Inferior parietal cortex (tissue), 1 donor: Measurements from ENCODE around the gene MAGEB17.
"Not testable (repeated sequence)": the region's sequence is repeated elsewhere in the genome, so short reads cannot be mapped to it uniquely, and the experiment has no call there.

Experiments used
- DNase-seq: peaks from one replicate; pipeline ENCODE4 v3.0.0-alpha.2; 2016; ENCODE audit errors: extremely low spot score

Gene MAGEB17

DNA sequence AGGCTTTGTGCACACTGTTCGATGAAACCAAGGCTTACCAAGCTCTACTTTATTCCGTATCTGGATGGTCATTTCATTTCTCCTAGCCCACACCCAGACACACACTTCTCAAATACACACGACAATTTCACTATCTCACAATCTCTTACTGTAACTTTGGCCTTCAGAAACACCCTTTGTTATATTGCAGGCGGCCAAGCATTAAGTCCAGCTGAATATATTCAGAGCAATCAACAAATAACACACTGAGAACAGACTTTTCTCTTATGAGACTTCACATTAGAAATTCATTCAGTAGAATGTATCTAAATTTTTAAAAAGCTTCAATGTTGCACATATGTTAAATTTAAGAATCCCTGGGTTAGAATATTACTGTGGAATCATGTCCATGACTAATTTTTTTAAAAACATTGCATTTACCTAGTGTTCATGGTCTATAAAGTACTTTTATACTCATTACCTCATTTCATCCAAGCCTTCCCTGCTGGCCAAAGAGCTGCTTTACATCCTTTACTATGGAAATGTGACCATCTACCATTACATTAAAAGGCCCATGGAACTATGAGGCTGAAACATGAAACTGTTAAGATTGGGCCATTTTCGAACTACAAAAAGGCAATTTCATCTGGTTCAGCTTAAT, 10.5 kb upstream of the MAGEB17 start:
- DNase-seq = no peak

DNA sequence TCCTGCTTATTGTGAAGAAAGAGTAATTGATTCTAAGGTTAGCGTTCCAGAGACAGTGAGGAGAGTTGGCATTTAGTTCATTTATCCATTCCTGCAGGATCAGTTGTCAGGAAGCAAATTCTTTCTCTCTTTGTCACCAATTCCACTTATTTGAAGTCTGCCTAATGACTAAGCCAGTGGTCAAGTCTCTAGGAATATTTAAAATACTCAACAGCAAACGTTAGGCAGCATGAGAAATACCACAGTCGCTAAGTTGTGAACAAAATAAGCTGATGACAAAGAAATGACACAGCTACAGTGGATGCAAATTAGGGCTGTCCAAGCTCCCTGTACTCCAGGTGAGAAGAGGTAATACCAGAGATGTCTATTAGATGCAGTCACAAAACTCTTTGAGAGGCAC, 6.6 kb upstream of the MAGEB17 start:
- DNase-seq = no peak

DNA sequence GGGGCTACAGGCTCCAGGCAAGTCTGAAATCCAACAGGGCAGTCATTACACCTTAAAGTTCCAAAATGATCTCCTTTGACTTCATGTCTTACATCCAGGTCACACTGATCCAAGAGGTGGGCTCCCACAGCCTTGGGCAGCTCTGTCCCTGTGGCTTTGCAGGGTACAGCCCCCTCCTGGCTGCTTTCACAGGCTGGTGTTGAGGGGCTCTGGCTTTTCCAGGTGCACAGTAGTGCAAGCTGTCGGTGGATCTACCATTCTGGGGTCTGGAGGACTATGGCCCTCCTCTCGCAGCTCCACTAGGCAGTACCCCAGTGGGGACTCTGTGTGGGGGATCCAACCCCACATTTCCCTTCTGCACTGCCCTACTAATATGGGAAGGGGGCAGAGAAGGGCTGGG, 6.1 kb upstream of the MAGEB17 start:
- not testable (repeated sequence) for DNase-seq

DNA sequence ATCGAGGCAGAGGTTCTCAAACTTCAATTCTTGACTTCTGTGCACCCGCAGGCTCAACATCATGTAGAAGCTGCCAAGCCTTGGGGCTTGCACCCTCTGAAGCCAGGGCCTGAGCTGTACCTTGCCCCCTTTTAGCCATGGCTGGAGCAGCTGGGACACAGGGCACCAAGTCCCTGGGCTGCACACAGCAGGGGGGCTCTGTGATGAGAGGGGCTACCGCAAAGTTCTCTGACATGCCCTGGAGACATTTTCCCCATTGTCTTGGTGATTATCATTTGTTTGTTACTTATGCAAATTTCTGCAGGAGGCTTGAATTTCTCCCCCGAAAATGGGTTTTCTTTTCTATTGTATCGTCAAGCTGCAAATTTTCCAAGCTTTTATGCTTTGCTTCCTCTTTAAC, 4.9 kb upstream of the MAGEB17 start:
- no peak for DNase-seq

DNA sequence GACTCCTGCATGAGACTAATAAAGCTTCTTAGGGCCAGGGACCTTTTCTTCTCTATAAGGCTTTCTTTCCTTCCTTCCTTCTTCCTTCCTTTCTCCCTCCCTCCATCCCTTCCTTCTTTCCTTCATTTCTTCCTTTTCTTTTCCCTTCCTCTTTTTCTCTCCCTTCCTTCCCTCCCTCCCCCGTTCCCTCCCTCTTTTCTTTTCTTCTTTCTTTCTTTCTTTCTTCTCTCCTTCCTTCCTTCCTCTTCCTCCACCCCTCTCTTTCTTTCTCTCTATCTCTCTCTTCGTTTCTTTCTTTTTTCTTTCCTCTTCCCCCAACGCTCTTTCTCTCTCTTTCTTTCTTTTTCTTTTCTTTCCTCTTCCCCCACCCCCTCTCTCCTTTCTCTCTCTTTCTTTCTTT, 2.5 kb upstream of the MAGEB17 start:
- no peak for DNase-seq

DNA sequence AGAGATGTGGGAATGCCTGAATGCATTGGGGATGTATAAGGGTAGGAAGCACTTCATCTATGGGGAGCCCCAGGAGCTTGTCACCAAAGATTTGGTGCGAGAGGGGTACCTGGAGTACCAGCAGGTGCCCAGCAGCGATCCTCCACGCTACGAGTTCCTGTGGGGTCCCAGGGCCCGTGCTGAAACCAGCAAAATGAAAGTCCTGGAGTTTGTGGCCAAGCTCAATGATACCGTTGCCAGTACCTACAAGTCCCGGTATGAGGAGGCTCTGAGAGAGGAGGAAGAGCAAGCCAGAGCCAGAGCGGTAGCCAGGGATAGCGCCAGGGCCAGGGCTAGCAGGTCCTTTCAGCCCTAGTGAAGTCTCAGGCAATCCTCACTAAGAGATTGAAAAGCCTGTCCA, 3.8 kb downstream of the MAGEB17 start:
- DNase-seq = no peak

DNA sequence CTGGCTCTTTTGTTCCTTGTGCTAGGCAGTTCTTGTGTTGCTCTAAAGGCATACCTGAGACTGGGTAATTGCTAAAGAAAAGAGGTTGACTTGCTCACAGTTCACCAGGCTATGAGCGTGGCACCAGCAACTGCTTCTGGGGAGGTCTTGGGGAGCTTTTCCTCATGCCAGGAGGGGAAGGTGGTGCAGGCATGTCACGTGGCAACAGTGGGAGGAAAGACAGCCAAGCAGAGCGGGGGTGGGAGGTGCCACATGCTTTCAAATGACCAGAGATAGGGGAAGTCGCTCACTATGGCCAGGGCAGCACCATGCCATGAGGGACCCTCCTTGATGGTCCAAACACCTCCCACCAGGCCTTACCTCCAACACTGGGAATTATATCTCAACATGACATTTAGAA, 4.7 kb downstream of the MAGEB17 start:
- DNase-seq = no peak

DNA sequence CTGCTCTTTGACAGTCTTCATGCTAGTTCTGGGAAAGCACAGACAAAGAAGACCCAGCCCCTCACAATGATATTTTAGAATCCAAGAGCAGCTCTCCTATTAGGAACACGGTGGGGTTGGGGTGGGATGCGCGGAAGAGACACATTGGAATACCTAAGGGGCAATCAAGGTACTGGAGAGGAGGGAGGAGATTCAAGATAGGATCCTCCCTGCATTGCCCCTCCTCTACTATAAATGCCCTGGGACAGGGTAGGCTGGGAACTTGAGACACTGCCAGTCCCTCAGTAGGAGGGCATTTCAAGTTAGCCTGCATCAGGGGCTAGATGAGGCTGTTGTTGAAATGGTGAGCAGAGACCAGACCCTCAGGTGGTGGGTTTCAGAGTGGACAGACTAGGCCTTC, 5.1 kb downstream of the MAGEB17 start:
- no peak for DNase-seq

DNA sequence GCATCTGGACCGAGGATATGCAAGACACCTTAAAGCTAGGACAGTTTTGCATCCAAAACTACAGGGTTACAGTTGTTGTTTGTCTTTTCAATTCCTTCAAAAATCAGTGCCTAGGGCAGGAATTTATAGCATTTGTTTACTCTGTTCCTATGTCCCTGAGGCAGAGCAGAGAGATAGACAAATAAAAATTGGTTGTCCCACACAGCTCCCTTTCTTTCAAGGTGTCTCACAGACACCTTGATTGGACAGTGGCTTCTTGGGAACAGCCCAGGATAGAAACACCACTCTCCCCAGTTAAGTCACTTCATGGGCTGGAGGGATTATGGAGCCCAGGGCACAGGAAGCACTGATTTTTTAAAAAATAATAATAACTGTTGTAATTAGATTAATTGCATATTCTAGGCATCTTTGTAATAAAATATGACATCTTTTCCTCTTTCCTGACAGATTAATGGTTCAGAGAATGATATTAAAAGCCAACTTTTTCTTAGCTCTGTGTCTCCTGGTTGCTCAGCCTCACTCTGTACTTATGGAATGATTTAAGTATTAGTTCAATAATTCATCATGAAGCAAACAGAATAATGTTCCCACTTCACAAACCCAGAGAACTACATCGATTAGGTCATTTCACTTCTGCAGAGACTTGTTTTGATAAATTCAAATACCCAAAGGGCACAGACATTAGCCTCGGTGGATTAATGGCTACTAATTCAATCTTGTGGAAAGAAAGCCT, 8.2 kb downstream of the MAGEB17 start:
- no peak for DNase-seq

DNA sequence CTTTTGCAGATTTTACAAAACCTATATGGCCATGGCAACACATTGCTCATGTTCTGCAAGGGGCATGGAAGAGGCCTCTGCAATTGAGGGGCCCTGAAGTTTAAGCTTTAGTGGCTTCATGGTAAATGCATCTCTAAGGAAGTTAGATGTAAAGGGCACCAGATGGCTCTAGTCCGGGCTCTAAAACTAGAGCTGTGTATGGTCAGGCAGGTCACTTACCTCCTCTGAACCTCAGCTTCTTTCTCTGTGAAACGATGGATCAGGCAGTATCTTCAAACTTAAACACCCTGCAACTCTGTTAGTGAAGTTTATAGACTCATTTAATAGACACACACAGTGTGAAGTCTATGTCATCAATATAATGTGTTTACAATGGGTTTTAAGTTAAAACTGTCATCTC, 10.0 kb downstream of the MAGEB17 start:
- no peak for DNase-seq

DNA sequence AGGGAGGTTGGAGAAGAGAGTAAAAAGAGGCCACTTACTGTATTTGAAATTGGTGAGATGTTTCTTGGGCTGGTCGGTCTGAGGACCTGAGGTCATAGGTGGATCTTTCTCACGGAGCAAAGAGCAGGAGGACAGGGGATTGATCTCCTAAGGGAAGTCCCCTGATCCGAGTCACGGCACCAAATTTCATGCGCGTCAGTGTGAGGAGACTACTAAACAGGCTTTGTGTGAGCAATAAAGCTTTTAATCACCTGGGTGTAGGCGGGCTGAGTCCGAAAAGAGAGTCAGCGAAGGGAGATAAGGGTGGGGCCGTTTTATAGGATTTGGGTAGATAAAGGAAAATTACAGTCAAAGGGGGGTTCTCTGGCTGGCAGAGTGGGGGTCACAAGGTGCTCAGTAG, 16.6 kb downstream of the MAGEB17 start:
- DNase-seq = not testable (repeated sequence)

DNA sequence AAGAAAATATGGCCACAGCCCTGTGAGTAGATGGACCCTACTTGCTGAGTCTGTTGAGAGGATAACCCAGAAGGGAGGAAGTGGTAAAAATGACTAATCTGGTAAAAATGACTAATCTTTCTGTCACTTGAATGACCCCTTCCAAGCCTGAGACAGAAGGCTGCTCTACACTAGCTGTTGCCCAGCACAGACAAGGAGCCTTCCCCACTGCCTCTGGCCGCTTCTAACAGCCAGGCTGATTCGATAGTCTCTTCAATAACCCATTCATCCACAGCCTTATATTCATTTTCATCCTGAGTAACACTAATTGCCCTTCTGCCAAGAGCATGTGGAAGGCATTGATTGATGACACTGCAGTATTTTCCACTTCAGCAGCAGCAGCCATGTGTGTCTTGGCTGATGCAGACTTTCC, 18.4 kb downstream of the MAGEB17 start:
- DNase-seq = no peak

DNA sequence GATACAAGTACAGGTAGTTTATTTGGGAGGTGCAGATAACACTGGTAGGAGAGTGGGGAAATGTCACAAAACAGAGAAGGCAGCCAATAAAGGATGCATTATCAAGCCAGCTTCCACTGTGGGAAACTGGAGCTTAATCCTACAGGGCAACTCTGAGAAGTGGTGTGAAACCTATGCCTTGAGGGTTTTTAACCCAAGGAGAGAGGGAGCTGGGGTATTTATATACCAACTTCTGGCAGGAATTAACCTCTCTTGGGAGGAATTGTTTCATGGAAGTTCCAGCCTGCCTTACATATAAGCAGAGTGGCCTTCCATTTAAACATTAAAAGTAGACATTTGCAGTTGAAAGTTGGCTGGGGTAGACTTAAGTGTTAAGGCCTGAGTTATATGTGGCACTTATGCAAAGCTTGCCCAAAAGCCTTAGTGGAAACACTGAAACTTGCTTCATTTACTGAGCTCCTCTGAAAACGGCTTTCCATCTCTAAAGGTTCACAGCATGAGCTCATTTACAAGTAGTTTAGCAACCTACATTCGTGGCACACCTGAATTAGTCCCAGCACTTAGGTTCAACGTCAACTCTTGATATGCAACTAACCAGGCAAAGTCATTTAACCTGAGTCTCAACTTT, 19.2 kb downstream of the MAGEB17 start:
- DNase-seq = no peak

DNA sequence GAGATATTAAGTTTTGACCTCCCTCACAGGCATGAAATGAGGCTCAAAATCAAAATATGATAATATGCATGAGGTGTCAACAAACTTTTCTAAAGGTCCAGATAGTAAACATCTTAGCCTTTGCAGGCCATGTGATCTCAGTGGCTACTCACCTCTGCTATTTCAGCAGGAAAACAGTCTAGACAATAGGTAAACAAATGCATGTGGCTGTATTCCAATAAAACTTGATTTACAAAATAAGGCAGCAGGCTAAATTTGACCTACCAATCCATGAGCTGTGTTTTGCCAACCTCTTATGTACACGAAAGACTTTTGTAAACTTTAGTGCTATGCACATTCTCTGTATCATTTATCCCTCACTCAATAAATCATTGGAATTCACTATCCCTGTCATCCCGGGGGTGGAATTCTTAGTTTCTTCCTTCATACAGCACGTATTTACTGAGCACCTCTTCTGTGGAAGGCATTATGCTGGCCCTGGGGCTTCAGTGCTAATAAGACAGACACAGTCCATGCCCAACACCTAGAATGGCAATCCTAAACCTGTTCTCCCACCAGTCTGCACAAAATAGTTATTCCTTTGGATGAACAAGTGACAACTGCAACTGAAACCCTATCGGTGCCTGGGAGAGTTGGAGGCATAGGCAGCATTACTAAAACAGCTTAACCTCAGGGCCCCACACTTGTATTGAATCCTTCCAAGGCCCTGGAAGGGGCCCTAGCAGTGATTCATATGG, 19.9 kb downstream of the MAGEB17 start:
- DNase-seq = no peak

DNA sequence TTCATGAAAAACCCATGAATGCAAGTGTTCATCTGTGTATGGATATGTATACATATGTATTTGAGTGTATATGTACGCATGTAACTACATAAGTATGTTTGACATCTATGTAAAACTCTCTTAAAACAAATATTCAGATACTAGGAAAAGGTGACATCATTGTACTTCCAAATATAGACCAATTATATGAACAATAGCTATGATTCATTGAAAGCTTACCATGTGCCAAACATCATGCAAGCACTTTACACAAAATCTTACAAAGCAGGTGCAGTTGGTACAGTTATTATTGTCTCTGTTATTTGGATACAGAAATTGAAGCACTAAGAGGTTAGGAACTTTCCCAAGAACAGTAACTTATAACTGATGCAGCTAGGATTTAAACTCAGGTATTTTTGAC, 21.4 kb downstream of the MAGEB17 start:
- no peak for DNase-seq

DNA sequence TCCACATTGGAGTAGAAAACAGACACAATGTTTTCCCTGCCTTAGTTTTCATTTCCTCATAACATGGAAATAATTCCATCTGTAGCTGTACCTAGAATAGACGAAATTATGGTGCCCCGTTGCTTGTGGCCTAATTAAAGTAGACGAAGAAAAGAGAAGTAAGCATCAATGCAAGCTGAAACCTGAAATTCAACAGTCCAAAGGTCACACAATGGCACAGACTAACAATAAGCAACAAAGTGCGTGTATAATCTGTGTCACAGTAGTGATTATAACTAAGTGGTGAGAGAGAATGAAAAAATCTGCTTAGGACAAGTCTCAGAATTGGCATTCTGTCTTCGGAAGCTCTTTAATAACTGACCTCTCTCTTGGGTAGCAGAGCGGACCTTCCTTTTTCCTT, 24.3 kb downstream of the MAGEB17 start:
- DNase-seq = no peak

DNA sequence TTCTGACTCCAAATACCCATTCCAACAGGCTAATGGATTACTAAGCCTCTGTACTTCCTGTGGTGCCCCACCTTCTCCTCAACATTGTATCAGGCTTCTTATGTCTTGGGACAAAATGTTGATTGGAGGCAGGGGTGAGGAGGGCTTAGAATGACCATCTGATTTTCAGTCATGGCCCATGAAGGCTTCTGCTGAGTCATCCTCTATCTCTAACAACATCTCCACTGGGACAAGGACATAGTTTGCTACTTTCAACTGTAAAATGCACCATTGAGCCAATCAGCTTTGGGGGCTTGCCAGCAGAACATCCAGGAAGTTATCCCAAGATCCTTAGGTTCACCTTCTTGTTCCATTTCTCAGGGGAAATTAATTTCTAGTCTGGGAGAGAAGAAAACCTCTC, 29.5 kb downstream of the MAGEB17 start:
- no peak for DNase-seq

DNA sequence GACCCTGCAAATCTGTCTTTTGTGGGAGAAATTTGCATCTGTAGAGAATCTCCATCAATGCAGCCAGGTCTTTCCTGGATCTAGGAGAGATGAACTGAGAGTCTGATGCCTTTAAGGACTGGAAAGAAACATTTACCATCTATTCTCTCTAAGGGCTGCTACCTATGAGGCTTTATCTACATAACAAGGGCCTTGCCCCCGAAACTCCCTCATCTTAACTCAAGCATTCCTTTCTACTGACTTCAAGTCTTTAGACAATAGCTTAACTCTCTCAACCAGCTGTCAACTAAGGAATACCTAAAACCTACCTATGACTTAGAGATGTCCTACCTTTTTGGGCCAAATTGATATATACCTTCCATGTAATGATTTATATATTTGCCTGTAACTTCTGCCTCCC, 32.1 kb downstream of the MAGEB17 start:
- no peak for DNase-seq

DNA sequence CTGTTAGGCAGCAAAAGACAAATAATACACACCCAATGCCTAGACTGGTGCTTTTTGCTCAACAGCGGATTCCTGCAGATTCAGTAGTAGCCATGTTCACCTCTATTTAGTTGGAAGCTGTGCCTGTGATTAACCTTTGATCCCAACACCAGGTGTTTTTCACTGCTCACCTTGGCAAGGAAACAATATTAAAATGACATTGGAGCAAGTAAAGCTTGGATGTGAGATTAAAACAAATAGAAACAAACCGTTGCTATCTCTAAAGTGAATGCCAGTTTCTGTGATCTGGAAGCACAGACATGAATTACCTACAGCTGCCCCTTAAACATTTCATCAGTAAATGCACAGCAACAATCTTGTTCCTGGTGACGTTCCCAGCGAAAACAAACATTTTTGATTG, 35.7 kb downstream of the MAGEB17 start:
- DNase-seq = no peak

DNA sequence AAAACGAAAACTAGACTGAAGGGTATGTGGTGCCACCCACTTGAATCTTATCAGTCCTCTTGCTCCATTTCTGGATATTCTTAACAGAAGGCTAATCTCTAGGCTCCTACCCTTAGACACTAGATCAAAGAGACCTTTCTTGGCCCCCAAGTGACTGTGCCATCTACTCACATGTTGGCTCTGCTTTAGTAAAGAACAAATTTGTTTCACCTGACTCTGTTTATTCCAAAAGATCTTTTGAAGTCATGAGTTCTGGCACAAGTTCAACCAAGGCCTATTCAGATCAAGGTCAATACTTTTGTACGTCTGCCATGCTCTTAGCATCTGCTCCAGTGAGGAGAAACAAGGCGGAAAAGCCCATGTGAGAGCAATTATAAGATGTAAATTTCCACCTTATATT, 37.3 kb downstream of the MAGEB17 start:
- DNase-seq = no peak

DNA sequence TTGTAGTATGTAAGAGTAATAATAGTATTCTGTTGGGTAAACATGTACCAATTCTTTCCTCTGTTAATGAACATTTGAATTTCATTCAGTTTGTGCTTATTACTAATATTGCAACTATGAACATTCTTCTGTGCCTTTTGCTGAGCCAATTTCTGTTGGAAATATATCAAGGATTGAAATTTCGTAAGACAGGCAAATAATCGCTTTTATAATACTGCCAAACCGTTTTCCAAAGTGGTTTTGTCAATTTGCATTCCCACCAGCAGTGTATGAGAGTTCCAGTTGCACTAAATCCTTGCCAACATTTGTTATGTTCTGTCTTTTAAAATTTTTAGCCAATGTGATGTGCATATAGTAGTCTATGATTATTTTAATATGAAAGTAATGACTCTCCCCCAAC, 38.6 kb downstream of the MAGEB17 start:
- no peak for DNase-seq

DNA sequence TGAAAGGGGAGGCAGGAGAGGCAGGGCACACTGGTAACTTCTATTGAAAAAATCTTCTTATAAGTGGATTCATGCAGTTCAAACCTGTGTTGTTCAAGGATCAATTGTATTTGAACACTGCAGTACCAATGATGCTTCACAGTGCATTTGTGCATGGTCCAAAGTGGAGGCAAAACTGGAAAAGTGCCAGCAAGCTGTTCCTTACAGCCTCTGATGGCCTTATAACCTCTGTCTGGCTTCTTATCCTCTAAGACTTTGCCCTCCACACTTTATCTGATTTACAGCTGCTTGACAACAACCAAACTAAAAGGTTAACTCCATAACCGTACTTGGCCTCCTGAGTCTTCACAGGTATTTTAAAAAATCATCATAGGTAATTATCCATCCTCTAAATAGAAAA, 40.4 kb downstream of the MAGEB17 start:
- no peak for DNase-seq

DNA sequence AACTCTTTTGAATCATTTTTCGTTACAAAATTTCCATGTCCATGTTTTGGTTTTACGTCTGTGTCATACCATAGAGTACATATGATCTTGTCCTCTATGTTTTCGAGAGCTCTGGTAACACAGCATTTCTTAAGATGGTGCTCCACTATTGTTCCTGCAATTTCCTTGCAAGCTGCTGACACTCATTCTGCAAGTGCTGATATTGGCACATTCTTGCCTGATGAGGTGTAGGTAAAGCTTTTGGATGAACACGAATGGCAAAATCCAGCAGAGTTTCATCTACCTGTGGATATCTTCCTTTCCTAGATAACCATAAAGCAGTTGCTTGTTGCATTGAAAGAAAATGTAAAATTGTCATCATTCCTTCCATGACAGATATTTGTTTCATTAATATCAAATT, 41.3 kb downstream of the MAGEB17 start:
- no peak for DNase-seq
